ENCODE results near the gene YARS1.

Gene YARS1

DNA sequence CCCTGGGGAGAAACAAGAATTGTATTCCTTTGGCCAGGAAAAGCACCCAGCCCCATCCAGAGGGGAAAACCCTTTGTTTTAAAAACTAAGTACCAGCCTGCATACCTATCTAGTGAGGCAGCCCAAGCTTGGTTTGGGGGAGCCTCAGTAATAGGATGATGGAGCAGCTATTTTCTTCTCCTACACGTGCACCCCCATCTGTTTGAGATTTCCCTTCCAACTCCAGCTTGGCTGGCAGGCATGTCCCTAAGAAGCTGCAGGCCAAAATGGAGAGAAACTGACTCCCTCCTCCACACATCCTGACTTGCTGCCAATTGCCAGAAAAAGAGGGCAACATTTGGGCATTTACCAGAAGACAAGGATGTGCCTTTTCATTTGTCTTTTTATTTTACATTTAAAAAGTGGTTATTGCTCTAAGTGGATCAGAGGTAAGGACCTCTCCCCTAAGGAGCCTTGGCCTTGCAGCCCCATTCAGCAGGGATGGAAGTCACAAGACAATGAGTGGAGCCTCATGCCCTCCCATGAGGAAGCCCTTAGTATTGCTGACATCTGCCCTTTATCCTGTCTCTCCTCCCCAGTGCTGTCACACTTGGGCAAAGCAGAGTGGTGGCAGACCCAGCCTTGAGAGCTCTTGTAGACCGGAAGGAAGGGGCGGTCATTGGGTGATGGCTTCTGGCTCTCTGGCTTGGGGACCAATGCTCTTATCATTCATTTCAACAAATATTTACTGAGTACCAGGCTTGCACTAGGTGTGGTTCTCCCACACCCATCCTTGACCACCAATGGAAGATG is 44.9 kb upstream of the YARS1 start:
- H3K27me3 ChIP-seq = no peaks in the 10 kb centered on the region
- no peak overlapping the region for H3K27ac ChIP-seq
- H3K9me3 ChIP-seq = no peaks in the 10 kb centered on the region
- H3K4me3 ChIP-seq (ENCODE audit: low read depth in 1 of 2, low read length in 1 of 2) = no peak overlapping the region
- H3K36me3 ChIP-seq = peaks cover 46% of the 10 kb centered on the region
- H3K4me1 ChIP-seq (ENCODE audit: control insufficient read depth in 1 of 2, insufficient read depth in 1 of 2, low read depth in 1 of 2, low read length in 1 of 2) = no peaks in the 10 kb centered on the region
- TF ChIP-seq, protein P1, sequence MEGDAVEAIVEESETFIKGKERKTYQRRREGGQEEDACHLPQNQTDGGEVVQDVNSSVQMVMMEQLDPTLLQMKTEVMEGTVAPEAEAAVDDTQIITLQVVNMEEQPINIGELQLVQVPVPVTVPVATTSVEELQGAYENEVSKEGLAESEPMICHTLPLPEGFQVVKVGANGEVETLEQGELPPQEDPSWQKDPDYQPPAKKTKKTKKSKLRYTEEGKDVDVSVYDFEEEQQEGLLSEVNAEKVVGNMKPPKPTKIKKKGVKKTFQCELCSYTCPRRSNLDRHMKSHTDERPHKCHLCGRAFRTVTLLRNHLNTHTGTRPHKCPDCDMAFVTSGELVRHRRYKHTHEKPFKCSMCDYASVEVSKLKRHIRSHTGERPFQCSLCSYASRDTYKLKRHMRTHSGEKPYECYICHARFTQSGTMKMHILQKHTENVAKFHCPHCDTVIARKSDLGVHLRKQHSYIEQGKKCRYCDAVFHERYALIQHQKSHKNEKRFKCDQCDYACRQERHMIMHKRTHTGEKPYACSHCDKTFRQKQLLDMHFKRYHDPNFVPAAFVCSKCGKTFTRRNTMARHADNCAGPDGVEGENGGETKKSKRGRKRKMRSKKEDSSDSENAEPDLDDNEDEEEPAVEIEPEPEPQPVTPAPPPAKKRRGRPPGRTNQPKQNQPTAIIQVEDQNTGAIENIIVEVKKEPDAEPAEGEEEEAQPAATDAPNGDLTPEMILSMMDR (IDR thresholded peaks at IDR 0.05) = no peak

DNA sequence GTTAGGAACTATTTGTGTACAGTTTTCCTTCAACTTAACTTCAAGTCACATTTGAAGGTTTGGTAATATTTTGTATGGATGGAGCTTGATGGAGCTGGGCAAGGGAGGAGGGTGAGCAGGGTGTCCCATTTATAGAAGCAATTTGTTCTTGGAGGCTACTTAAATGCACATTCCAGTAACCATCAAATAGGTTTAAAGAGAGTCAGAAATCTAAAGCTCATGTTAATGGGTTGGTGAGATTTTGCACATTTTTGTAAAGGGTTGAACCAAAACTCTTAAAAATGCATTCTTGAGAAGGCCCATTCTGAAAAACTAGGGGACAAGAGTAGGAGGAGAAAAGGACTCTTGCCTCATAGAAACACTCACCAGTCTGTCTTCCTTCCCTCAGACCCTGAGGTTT is 43.4 kb upstream of the YARS1 start:
- TF ChIP-seq, protein P1 (IDR thresholded peaks at IDR 0.05) = no peak
- no peaks in the 10 kb centered on the region for H3K27me3 ChIP-seq
- H3K4me3 ChIP-seq (ENCODE audit: low read depth in 1 of 2, low read length in 1 of 2) = no peak overlapping the region
- no peaks in the 10 kb centered on the region for H3K9me3 ChIP-seq
- H3K36me3 ChIP-seq = peaks cover 60% of the 10 kb centered on the region
- no peak overlapping the region for H3K27ac ChIP-seq
- no peaks in the 10 kb centered on the region for H3K4me1 ChIP-seq (ENCODE audit: control insufficient read depth in 1 of 2, insufficient read depth in 1 of 2, low read depth in 1 of 2, low read length in 1 of 2)

DNA sequence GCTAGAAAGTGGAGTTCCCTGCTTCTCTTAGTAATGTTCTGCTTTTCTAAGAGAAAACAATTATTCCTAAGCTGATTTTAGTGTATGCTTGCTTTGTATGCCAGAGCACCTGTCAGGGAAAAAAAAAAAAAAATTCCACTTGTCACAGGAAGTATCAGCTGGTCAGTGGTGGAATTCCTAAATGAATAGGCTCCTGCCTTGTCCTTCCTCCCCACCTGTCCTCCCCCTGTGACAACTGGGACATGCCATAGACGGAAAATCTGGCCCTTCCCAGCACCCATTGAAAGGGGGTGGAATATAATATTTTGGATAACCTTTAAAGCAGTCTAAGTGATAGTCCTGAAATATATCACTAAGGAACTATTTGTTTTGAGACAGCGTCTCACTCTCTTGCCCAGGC is 42.8 kb upstream of the YARS1 start:
- H3K4me1 ChIP-seq (ENCODE audit: control insufficient read depth in 1 of 2, insufficient read depth in 1 of 2, low read depth in 1 of 2, low read length in 1 of 2) = no peaks in the 10 kb centered on the region
- peaks cover 64% of the 10 kb centered on the region for H3K36me3 ChIP-seq
- no peak overlapping the region for H3K27ac ChIP-seq
- TF ChIP-seq, protein P1 (IDR thresholded peaks at IDR 0.05) = no peak
- H3K4me3 ChIP-seq (ENCODE audit: low read depth in 1 of 2, low read length in 1 of 2) = no peak overlapping the region
- H3K9me3 ChIP-seq = no peaks in the 10 kb centered on the region
- no peaks in the 10 kb centered on the region for H3K27me3 ChIP-seq

DNA sequence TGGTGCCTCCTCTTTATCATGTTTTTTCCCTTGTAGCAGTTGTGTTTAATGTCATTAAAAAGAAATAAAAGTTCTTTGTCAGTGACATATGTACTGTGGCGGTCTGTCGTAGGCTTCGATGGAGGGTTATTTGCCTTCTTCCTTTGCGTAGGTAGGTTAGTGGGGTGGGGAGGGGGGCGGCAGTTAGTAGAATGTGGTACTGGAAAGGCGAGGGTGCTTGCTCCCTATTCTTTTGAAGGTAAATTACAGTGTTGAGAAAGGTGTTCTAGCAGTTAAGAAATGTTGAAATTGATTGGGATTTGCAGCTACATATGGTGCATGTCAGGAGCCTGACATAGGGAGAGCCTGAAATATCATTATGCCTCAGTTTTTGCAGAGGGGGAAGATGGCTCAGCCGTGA is 41.6 kb upstream of the YARS1 start:
- no peaks in the 10 kb centered on the region for H3K9me3 ChIP-seq
- no peak overlapping the region for H3K4me3 ChIP-seq (ENCODE audit: low read depth in 1 of 2, low read length in 1 of 2)
- TF ChIP-seq, protein P1 (IDR thresholded peaks at IDR 0.05) = no peak
- H3K27ac ChIP-seq = no peak overlapping the region
- H3K36me3 ChIP-seq = peaks cover 75% of the 10 kb centered on the region
- no peaks in the 10 kb centered on the region for H3K4me1 ChIP-seq (ENCODE audit: control insufficient read depth in 1 of 2, insufficient read depth in 1 of 2, low read depth in 1 of 2, low read length in 1 of 2)
- no peaks in the 10 kb centered on the region for H3K27me3 ChIP-seq

DNA sequence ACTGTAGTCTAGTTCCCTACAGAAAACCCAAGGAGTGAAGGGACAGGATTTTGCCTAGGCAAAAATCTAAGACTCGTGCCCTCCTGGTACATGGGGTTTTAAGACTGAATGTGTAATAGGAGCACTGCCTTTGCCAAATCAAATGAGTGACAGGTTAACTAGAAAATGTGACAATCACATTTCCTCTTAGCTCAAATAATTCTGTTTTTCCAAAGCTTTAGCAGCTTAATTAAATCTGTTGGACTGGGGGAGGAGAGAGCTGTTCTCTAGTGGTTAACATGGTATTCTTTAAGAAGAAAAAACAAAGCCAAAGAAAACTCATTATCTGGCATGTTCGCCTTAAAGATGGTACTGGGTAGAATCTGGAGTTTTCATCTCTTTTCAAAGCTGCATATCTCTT is 41.0 kb upstream of the YARS1 start:
- Histone ChIP-seq H3K4me3 (ENCODE audit: low read depth in 1 of 2, low read length in 1 of 2) (no peak overlapping the region), H3K4me1 (ENCODE audit: control insufficient read depth in 1 of 2, insufficient read depth in 1 of 2, low read depth in 1 of 2, low read length in 1 of 2) (no peaks in the 10 kb centered on the region), H3K9me3 (no peaks in the 10 kb centered on the region), H3K27me3 (no peaks in the 10 kb centered on the region), H3K27ac (no peak overlapping the region), H3K36me3 (peaks cover 78% of the 10 kb centered on the region)
- TF ChIP-seq, protein P1 (IDR thresholded peaks at IDR 0.05) = no peak
